Measurements from ENCODE around the gene NCR3LG1. TPM values are rescaled to one million over a fixed set of nuclear protein-coding genes. Genes with fewer than 3 reads are reported as not detected.

The NCR3LG1 gene
- total RNA-seq, 1 donor from 2014 or later, result 2.6 TPM

DNA sequence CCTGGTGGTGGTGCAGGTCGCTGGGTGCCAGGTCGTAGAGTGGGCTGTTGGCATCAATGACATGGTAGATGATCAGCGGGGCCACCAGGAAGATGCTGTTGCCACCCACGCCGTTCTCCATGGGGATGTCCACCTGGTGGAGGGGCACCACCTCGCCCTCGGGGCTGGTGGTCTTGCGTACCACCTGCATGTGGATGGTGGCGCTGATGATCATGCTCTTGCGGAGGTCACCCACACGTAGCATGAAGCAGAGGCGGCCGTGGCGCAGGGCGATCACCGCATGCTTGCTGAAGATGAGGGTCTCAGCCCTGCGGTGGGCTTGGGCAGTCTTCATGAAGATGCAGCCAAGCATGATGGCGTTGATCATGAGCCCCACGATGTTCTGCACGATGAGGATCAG lies 35.7 kb downstream of the NCR3LG1 start:
- Histone ChIP-seq H3K36me3 (ENCODE audit: control insufficient read depth, insufficient read depth, low read length) (no peaks in the 10 kb centered on the region), H3K27me3 (ENCODE audit: control insufficient read depth, insufficient read depth, low read length) (no peaks in the 10 kb centered on the region), H3K4me3 (ENCODE audit: low read depth, low read length) (no peak overlapping the region)
- TF ChIP-seq, protein P1, sequence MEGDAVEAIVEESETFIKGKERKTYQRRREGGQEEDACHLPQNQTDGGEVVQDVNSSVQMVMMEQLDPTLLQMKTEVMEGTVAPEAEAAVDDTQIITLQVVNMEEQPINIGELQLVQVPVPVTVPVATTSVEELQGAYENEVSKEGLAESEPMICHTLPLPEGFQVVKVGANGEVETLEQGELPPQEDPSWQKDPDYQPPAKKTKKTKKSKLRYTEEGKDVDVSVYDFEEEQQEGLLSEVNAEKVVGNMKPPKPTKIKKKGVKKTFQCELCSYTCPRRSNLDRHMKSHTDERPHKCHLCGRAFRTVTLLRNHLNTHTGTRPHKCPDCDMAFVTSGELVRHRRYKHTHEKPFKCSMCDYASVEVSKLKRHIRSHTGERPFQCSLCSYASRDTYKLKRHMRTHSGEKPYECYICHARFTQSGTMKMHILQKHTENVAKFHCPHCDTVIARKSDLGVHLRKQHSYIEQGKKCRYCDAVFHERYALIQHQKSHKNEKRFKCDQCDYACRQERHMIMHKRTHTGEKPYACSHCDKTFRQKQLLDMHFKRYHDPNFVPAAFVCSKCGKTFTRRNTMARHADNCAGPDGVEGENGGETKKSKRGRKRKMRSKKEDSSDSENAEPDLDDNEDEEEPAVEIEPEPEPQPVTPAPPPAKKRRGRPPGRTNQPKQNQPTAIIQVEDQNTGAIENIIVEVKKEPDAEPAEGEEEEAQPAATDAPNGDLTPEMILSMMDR (IDR thresholded peaks at IDR 0.05; ENCODE audit: insufficient read depth, low read length, severe bottlenecking), result no peak
- DNase-seq (ENCODE audit: low read depth) (no peak), FAIRE-seq (no peak)

DNA sequence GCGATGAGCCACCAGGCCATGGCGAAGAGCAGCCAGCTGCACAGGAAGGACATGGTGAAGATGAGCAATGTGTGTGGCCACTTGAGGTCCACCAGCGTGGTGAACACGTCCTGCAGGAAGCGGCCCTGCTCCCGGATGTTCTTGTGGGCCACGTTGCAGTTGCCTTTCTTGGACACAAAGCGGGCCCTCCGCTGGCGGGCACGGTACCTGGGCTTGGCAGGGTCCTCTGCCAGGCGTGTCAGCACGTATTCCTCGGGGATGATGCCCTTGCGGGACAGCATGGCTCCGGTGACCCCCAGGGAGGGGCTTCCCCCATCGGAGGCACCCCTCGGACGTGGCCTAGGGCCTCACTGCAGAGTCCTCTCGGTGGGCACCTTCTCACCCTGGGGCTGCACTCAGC lies 36.2 kb downstream of the NCR3LG1 start:
- FAIRE-seq, result no peak
- no peaks in the 10 kb centered on the region for H3K36me3 ChIP-seq (ENCODE audit: control insufficient read depth, insufficient read depth, low read length)
- DNase-seq (ENCODE audit: low read depth), result no peak
- H3K27me3 ChIP-seq (ENCODE audit: control insufficient read depth, insufficient read depth, low read length), result no peaks in the 10 kb centered on the region
- TF ChIP-seq, protein P1 (IDR thresholded peaks at IDR 0.05; ENCODE audit: insufficient read depth, low read length, severe bottlenecking), result no peak
- H3K4me3 ChIP-seq (ENCODE audit: low read depth, low read length), result no peak overlapping the region

DNA sequence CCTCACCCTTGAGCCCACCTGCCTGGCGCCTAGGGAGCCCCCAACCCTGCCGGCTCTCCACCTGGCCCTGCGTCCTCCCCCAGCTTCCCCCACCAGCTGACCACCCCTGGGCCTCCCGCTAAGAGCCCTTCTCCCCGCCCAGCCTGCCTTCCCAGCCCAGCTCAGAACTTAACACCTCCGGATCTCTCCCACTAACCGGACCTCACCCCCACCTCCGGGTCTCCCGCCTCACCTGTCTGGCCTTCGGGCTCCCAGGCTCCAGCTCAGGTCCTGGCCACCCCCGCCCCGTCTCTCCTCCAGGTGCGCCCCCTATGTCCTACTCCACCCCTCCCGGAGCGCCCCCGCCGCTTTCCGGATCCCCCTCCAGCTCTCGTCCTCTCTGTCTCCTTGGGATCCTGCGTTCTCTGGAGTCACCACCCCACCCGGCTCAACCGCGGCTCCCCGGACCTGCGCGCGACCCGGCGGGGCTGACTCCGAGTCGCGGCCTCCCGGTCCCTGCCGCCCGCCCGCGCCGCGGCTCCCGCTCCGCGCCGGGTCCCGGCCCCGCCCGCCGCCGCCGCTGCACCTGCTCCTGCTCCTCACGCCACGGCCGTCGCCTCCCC lies 37.1 kb downstream of the NCR3LG1 start, which contains the start of gene KCNJ11:
Gene KCNJ11, minus strand, starts transcription at position 51 of the 602 bp plus-strand sequence. CDS start 568 bp downstream, outside the sequence.
- peak within 1 kb of the TSS; percentile 42 for H3K4me3 ChIP-seq (ENCODE audit: low read depth, low read length)

DNA sequence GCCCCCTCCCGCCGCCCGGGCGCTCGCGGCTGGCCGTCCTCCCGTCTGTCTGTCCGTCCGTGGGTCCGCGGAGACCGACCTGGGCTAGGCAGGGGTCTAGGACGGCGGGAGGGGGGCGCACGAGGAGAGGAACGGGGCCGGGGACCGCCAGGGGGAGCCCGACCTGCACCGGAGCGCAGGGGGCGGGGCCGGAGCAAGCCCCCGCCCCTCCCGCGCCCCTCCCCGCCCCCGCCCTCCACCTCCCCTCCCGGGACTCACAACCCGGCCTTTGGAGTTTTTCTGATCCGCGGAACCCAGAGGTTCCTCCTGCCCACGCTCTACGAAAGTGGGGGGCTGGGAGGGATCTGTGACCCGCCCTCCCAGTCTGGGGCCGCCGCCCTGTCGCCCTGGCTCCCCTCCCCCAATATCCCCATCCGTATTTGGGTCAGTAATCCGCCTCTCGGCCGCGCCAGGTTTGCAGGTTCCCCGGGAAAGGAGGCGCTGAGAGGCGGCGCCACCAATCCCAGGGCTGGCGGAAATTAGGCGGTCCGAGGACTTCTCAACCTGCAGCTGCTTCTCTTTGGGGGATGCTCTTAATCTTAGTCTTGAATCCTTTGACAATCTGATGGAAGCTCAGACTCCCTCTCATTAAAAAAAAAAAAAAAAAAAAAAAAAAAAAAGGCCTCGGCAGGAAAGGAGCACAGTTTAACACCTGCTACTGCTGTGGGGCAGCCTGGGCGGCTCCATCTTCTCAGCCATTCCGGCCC lies 37.8 kb downstream of the NCR3LG1 start:
- TF ChIP-seq, protein P1 (IDR thresholded peaks at IDR 0.05; ENCODE audit: insufficient read depth, low read length, severe bottlenecking), result peak; percentile 59
- H3K4me3 ChIP-seq (ENCODE audit: low read depth, low read length), result peak overlapping the region; percentile 42

More for the DNA sequence above, 37.1 kb downstream of the NCR3LG1 start, which contains the start of gene KCNJ11:
- DNase-seq (ENCODE audit: low read depth) (no peak), FAIRE-seq (no peak)
- TF ChIP-seq, protein P1 (IDR thresholded peaks at IDR 0.05; ENCODE audit: insufficient read depth, low read length, severe bottlenecking), result no peak
- Histone ChIP-seq H3K27me3 (ENCODE audit: control insufficient read depth, insufficient read depth, low read length) (no peaks in the 10 kb centered on the region), H3K36me3 (ENCODE audit: control insufficient read depth, insufficient read depth, low read length) (no peaks in the 10 kb centered on the region)

DNA sequence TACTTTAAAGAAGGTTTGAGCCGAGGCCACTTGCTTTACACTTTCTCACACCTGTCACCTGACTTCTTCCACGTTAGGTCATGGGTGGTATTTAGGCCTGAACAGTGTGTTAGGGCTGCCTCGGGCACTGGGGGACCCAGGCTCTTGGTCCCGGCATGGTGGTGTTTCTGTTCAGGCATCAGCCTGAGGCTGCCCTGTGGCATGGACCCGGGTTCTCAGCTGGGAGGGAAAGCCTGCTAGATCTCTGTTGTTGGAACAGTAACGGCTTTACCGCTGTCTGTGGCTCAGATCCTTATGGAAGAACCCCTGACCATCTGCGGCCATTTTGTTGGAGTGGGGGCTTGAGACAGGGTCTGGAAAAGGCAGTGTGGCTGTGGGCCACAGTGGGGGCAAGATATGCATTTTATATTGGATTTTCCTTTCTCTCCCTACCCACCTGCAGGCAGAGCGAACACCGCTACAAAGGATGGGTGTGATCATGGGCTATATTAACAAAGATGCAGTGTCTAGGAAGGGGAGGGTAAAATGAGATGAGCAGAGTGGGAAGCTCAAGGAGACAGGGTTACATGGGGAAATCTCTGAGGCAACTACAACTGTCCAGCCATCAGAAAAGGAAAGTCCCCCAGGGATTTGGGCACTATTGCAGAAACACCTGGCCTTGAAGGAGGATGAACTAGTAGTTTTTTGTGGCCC lies 38.5 kb downstream of the NCR3LG1 start:
- DNase-seq (ENCODE audit: low read depth), result no peak
- H3K27me3 ChIP-seq (ENCODE audit: control insufficient read depth, insufficient read depth, low read length), result no peaks in the 10 kb centered on the region
- no peaks in the 10 kb centered on the region for H3K36me3 ChIP-seq (ENCODE audit: control insufficient read depth, insufficient read depth, low read length)
- FAIRE-seq, result no peak
- H3K4me3 ChIP-seq (ENCODE audit: low read depth, low read length), result no peak overlapping the region
- TF ChIP-seq, protein P1 (IDR thresholded peaks at IDR 0.05; ENCODE audit: insufficient read depth, low read length, severe bottlenecking), result no peak

More for the DNA sequence above, 37.8 kb downstream of the NCR3LG1 start:
- FAIRE-seq (no peak), DNase-seq (ENCODE audit: low read depth) (peak; percentile 39)
- H3K27me3 ChIP-seq (ENCODE audit: control insufficient read depth, insufficient read depth, low read length), result no peaks in the 10 kb centered on the region
- H3K36me3 ChIP-seq (ENCODE audit: control insufficient read depth, insufficient read depth, low read length), result no peaks in the 10 kb centered on the region
